Stimulated activated CD4-positive, alpha-beta T cell treated with anti-CD3 and anti-CD28 coated beads, TNF-alpha, amount 100 ng/mL, for 24 hours (primary cell): ENCODE data around the gene SLC26A11.

Experiments
- DNase-seq, 3 experiments: peaks; one replicate each; pipeline ENCODE4 v3.0.0-alpha.2; 2020; ENCODE audit warnings: low read depth in 3 of 3

The SLC26A11 gene

DNA sequence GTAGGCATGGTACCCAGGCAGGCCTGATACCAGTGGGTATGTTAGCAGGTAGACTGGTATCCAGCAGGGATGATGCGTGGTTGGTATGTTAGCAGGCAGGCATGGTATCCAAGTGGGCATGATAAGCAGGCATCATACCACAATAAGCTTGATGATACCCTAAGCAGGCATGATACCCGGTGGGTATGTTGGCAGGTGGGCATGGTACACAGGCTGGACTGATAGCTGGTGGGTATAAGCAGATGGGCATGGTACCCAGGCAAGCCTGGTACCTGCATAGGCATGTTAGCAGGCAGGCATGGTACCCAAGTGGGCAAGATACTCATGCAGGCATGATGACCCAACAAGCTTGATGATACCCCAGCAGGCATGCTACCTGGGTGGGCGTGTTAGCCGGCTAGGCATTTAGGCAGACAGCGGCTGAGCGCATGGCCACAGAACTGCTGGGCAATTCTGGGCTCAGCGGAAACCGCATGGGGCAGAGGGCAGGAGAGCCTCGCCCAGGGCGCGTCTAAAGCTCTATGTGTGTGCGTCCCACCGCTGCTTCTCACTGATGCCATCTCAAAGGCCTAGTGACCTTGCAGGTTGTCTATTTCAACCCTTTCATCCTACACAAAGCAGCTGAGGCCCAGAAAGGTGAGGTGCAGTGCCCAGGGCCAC is 2.4 kb upstream of the SLC26A11 start:
- DNase-seq = no peak

DNA sequence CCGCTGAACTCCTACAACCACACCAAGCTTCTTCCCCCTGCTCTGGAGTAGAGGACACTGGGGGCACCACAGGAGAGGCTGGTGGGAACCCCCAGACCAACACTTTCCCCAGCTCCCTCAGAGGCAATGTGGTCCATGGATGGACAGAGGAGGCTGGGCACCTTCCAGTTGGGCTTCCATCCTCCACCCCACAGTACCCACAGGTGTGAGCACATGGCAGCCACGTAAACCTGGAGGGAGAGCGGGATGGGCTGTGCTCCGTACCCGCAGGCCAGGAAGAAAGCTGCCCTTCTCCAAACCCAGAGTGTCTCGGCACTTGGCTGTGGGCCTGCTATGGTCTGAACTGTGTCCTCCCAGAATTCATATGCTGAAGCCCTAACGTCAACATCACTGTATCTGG is 1.8 kb upstream of the SLC26A11 start:
- DNase-seq = no peak

DNA sequence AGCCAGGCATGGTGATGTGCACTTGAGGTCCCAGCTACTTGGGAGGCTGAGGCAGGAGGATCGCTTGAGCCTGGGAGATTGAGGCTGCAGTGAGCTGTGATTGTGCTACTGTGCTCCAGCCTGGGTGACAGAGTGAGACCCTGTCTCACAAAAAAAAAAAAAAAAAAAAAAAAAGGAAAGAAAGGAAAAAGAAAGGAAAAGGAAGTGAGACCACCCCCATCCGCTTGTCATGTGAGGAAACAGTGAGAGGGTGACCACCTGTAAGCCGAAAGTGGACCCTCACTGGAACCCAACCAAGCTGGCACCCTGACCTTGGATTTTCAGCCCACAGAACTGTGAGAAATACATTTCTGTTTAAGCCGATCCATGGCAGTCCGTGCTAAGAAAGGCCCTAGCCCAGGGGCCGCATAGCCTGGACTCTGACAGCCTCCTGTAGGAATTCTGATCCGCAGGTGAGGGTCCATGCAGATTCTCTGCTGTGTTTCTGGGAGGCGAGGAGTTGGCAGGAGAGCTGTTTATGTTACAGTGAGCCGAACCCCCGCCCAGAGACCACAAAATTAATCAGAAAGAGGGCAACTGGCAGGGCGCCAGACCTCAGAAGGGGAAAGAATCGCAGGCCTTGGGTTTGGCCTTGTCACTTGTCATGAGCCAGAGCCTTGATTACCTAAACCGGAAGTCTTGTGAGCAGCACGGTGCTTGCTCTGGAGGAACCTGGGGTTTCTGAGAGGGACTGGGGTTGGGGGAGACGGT is 1.0 kb upstream of the SLC26A11 start:
- peak; percentile 82 to 93 (median 84) for DNase-seq

- DNase-seq = no peak
Measured at GRCh38 chr17:80219763-80220053, 519 bp upstream of the SLC26A11 start.

DNA sequence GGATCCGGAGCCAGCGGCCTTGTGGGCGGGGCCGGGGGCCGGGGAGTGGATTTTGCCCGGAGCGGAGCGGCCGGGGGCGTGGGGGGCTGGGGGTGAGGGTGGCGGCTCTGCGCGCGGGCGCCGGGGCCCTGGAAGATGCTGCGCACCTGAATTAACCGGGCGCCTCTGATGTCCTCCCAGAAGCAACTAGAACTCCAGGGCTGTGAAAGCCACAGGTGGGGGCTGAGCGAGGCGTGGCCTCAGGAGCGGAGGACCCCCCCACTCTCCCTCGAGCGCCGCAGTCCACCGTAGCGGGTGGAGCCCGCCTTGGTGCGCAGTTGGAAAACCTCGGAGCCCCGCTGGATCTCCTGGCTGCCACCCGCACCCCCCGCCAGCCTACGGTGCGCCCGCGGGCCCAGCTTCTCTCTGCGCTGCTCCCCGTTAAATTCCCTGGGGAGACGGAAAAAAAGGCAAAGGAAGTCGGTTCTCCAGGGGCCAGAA is 549 bp downstream of the SLC26A11 start:
- peak in 1 of 3 experiments; percentile 13 for DNase-seq

DNA sequence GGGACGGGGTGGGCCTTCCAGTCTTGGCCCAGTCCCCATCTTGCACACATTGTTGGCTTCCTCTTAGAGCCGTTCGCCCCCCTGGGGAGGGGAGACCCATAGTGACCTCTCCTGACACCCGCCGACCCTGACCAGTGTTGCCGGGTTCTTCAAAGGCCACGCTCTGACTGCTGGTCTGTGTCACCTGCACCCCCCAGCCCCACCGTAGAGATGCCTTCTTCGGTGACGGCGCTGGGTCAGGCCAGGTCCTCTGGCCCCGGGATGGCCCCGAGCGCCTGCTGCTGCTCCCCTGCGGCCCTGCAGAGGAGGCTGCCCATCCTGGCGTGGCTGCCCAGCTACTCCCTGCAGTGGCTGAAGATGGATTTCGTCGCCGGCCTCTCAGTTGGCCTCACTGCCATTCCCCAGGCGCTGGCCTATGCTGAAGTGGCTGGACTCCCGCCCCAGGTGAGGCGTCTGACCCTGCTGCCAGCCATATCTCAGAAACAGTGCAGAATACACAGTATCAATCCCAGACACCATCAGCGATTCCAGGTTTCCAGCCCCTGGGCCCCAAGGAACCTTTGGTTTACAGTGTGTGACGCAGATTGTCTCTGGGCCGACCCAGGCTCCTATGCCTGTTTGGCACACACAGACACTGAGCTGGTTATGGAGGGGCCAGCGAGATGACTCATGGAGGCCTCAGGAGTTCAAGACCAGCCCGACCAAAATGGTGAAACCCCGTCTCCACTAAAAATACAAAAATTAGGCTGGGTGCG is 1.3 kb downstream of the SLC26A11 start:
- DNase-seq = no peak

GRCh38 chr17:80222376-80223141 is 2.3 kb downstream of the SLC26A11 start:
- no peak for DNase-seq

GRCh38 chr17:80223142-80223815 is 3.1 kb downstream of the SLC26A11 start:
- no peak for DNase-seq

- no peak for DNase-seq
Measured at GRCh38 chr17:80223838-80224497, 3.7 kb downstream of the SLC26A11 start.

GRCh38 chr17:80224683-80225082 is 4.5 kb downstream of the SLC26A11 start:
- no peak for DNase-seq

DNA sequence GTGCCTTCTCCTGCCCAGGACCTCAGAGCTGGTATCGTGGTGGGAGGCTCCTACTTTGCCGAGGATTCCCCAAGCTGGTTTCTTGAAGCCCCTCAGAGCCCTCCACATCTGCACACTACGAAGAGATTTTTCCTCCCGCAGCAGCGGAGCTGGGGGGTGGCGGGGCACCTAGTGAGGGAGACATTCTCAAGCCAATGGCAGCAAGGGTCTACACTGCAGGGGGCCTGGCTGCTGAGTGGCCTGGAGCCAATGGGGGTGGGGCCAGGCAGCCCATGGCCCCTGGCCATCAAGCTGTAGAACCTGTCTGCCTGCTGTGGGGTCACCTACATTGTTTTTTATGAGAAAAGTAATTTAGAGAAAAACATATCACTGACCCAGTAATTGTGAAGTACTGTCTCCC is 5.0 kb downstream of the SLC26A11 start:
- no peak for DNase-seq

DNA sequence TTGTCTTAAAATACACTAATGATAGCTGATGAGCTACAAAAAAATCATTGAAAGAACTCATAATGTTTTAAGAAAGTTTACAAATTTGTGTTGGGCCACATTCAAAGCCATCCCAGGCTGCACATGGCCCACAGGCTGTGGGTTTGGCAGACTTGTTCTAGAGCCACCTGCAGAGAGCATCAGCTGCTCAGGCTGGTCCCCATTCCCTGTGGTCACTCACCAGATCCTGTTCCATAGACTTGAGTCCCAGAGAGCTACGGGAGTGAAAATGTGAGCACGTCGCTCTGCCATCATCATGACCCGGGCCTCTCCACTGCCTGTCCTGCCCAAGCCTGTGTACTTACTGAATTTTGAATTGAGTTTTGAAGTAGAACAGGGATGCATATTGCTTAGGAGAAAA is 6.9 kb downstream of the SLC26A11 start:
- DNase-seq = no peak

- DNase-seq = no peak
Measured at GRCh38 chr17:80227666-80228065, 7.4 kb downstream of the SLC26A11 start.

DNA sequence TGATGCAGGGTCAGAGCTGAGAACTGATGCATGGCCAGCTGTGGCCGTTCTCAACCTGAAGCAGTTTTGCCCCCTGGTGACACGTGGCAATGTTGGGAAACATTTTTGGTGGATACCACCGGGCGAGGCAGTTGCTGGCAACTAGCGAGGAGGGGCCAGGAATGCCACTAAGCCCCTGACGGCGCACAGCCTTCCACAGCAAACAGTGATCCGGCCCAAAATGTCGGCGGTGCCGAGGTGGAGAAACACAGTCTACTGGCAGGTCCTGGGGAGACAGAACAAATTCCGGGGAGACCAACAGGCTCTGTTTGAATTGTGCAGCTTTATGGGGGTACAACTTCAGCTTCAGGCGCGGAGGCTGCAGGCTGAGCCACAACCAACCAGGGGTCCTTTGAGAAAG is 8.2 kb downstream of the SLC26A11 start:
- DNase-seq = no peak

DNA sequence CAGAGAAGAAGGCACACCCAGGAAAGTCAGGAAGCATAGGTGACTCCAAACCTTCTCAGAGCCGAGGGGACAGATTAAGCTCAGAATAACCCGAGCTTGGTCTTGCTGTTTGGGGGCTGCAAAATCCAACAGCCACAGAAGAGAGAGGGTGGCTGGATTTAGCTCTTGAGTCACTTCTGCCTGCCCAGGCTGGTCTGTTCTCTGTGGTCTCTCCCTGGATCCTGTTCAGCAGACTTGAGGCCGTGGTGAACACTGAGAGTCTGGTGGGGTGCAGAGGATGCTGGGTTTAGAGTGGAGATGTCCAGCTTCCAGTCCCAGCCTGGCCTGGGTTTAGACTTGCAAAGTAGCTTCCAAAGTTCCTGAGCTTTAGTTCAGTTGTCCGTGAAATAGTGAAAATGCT is 8.8 kb downstream of the SLC26A11 start:
- no peak for DNase-seq

DNA sequence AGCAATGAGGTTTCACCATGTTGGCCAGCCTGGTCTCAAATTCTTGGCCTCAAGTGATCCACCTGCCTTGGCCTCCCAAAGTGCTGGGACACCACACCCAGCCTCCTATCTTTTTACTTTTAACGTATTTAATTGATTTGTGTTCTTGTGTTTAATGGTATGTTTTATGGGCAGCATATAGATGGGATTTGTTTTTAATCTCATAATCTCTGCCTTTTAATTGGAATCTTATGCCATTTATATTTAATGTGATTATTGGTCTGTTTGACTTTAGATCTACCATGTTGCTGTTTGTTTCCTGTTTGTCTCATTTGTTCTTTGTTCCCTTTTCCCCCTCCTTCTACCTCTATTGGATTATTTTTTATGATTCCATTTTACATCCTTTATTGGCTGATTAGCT is 12.2 kb downstream of the SLC26A11 start:
- no peak for DNase-seq

- no peak for DNase-seq
Measured at GRCh38 chr17:80233202-80233601, 13.0 kb downstream of the SLC26A11 start.

GRCh38 chr17:80236911-80237310 is 16.7 kb downstream of the SLC26A11 start:
- DNase-seq = no peak

DNA sequence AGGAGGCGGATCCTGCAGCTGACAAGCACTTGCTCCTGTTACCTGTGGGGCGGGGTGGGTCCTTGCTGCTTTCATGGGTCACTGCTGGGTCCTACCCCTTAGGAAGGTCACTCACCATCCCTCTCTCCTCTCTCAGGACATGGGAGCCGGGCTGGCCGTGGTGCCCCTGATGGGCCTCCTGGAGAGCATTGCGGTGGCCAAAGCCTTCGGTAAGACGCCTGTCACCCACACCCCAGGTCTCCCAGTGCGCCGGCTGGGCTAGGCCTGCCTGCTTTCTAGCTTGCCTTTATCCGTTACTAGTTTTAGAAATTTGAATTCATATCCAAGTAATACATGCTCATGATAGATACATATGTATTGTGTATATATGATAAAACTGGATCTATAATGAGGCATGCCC is 17.2 kb downstream of the SLC26A11 start:
- DNase-seq = no peak

GRCh38 chr17:80242505-80242904 is 22.3 kb downstream of the SLC26A11 start:
- no peak for DNase-seq
